Left lung (tissue), 10 donors: ENCODE results near the gene APOBEC3B. TPM values are rescaled to one million over a fixed set of nuclear protein-coding genes. Genes with fewer than 3 reads are reported as not detected.

Experiments used
- ATAC-seq: fragments of 200-7000 bp; cut with Tn5 transposase; one replicate; pipeline ENCODE4 v1.9.1; 2020; ENCODE audit warnings: moderate library complexity
- DNase-seq, 4 donors: peaks; one replicate each; pipeline ENCODE4 v3.0.0-alpha.2; 2013 to 2020
- H3K27ac ChIP-seq, 2 donors: fragments of 200-600 bp; sonication (generic) in 1 of 2; one replicate each; pipeline versions ENCODE4 v1.5.0 to v1.8.0; 2020 to 2021
- H3K27me3 ChIP-seq, 2 donors: fragments of 200-600 bp; sonication (generic) in 1 of 2; one replicate each; pipeline versions ENCODE4 v1.5.0 to v1.8.0; 2020 to 2021
- H3K36me3 ChIP-seq, 2 donors: fragments of 200-600 bp; sonication (generic) in 1 of 2; one replicate each; pipeline versions ENCODE4 v1.5.0 to v1.8.0; 2020 to 2021
- H3K4me1 ChIP-seq, 2 donors: fragments of 200-600 bp; one replicate each; pipeline ENCODE4 v1.8.0; 2021
- H3K4me3 ChIP-seq, 2 donors: fragments of 200-600 bp; sonication (generic) in 1 of 2; one replicate each; pipeline versions ENCODE4 v1.5.0 to v1.8.0; 2020 to 2021; ENCODE audit warnings: mild to moderate bottlenecking in 1 of 2
- H3K9me3 ChIP-seq, 2 donors: fragments of 200-600 bp; sonication (generic) in 1 of 2; one replicate each; pipeline versions ENCODE4 v1.5.0 to v1.8.0; 2020 to 2021
- intact Hi-C, 2 donors: fragments of 100-400 bp; cut with DNase I; formaldehyde crosslinking; loops; one replicate each; pipeline versions ENCODE4 v1.11.2 to v1.14.2; 2022
- polyA plus RNA-seq, 6 donors: library from polyadenylated mRNA; unstranded; fragments of 120-200 nt; gene quantifications; one replicate each; pipeline ENCODE4 v1.2.1, GENCODE V29; 2013; ENCODE audit not compliant: insufficient read length in 6 of 6
- total RNA-seq, 2 donors: library from RNA; stranded (reverse); fragmentation: NEBNext Ultra II Directional; extraction: Animal tissue kit (Norgen Biotek cat#: 25700); gene quantifications; one replicate each; pipeline ENCODE4 v1.2.1, GENCODE V29; 2021
- TF ChIP-seq, protein P1 (sequence below), 2 donors: fragments of 200-600 bp; sonication (generic) in 1 of 2; IDR thresholded peaks; one replicate each; pipeline versions ENCODE4 v1.5.0 to v1.8.0; 2021; ENCODE audit warnings: antibody characterized with exemption in 2 of 2
- donor health status: DM: no; HTN: yes; CAD: no.
- donor health status: DM: no; HTN: no; CAD: no.

Gene APOBEC3B
- total and polyA plus RNA-seq, 8 donors, result 1.9 to 9.8 (median 7.2) TPM

DNA sequence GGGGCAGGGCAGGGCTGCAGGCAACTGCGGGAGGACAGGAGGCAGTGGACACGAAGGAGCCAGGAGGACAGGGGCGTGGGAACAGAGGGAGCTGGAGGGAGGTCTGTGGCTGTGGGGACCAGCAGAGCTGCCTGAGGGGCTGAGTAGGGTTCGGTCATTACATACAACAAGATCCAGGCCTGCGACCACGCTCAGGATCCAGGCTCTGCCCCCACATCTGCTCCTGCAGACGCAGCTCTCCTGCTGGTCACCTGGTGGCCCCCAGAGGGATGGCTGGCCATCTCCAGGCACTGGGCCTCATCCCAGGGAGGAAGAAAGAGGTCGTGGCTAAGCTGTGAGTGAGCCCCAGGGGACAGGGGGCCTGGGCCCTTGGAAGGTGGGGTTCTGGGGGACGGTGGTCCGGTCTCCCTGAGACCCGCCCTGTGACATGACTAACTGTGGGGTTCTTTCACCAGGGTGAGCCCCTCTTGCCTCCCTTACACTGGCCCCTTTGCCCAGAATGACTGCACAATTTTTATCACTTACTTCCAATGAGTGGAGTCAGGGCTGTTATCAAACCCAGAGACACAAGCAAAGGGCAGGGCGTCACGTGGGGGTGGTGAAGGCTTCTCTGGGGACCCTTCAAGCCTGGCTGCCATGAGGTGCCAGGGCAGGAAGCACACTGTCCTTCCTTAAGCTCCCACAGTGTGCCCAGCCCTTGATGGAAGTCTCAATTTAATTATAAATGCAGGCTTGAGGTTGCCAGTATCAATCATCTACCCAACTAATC lies 31.4 kb upstream of the APOBEC3B start:
- no peaks in the 10 kb centered on the region for H3K27me3 ChIP-seq
- peak in 2 of 4 donors; percentile 18 to 63 for DNase-seq
- intact Hi-C loops, result no loop called here
- H3K9me3 ChIP-seq, result no peaks in the 10 kb centered on the region
- no peaks in the 10 kb centered on the region for H3K36me3 ChIP-seq
- no peak overlapping the region for H3K4me3 ChIP-seq
- peaks cover 3 to 43% of the 10 kb centered on the region in 2 donors for H3K4me1 ChIP-seq
- no peak for ATAC-seq
- TF ChIP-seq, protein P1, sequence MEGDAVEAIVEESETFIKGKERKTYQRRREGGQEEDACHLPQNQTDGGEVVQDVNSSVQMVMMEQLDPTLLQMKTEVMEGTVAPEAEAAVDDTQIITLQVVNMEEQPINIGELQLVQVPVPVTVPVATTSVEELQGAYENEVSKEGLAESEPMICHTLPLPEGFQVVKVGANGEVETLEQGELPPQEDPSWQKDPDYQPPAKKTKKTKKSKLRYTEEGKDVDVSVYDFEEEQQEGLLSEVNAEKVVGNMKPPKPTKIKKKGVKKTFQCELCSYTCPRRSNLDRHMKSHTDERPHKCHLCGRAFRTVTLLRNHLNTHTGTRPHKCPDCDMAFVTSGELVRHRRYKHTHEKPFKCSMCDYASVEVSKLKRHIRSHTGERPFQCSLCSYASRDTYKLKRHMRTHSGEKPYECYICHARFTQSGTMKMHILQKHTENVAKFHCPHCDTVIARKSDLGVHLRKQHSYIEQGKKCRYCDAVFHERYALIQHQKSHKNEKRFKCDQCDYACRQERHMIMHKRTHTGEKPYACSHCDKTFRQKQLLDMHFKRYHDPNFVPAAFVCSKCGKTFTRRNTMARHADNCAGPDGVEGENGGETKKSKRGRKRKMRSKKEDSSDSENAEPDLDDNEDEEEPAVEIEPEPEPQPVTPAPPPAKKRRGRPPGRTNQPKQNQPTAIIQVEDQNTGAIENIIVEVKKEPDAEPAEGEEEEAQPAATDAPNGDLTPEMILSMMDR (IDR thresholded peaks at IDR 0.05), result no peak
- H3K27ac ChIP-seq, result peak overlapping the region in 1 of 2 donors; percentile 94

DNA sequence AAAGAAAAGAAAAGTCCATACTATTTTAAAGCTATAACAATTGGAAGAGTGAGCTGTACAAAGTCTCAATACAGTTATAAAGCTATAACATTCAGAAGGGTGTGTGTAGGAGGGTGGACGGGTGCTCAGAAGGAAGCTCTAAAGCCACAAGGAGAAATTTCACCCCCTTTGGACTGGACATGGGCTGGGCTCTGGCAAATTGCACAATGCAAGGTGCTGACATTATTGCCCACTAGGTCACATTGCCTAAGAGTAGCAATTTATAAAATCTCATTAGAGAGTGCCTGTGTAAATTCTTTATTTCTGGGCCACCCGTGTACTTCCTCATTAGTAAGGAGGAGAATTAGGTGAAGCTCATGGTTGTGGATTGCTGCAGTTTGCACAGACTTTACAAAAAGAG lies 30.4 kb upstream of the APOBEC3B start:
- Histone ChIP-seq H3K27me3 (no peaks in the 10 kb centered on the region), H3K27ac (peak overlapping the region in 1 of 2 donors; percentile 94), H3K4me1 (peaks cover 3 to 44% of the 10 kb centered on the region in 2 donors), H3K36me3 (no peaks in the 10 kb centered on the region), H3K4me3 (peak overlapping the region in 1 of 2 donors; percentile 37), H3K9me3 (no peaks in the 10 kb centered on the region)
- TF ChIP-seq, protein P1 (IDR thresholded peaks at IDR 0.05), result no peak
- peak; percentile 37 for ATAC-seq
- intact Hi-C loops, result no loop called here
- DNase-seq, result peak in 1 of 4 donors; percentile 26

DNA sequence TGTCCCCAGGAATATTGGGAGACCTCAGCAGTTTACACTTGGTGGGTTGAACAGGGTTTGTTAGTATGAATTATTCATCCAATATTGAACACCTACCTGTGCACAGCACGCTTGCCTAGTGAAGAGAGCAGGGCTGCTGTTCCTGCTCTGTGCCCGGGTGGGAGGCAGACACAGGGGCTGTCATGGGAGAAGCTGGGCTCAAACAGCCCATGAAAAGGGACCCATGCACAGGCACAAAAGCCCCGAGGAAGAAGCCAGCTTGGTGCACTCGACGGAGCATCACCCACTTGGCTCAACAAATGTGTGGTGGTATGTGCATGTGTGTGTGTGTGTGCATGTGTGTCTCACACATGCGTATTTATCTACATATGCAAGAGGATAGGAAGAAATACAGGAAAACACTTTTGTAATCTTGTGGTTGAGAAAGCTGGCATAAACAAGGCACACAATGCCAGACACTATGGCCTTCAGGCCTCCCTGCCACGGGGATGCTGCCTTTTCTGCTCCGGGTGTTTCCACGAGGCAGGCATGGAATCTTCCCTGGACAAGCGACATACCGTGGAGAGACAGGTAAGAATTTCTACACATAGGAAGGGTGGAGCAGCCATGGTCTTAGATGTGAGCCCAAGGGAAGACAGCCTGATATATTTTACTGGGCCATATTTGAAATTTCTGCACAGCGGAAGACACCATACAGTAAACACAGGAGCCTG lies 29.7 kb upstream of the APOBEC3B start:
- Histone ChIP-seq H3K4me3 (peak overlapping the region in 1 of 2 donors; percentile 37), H3K4me1 (peaks cover 3 to 51% of the 10 kb centered on the region in 2 donors), H3K9me3 (no peaks in the 10 kb centered on the region), H3K36me3 (no peaks in the 10 kb centered on the region), H3K27ac (peak overlapping the region in 1 of 2 donors; percentile 94), H3K27me3 (no peaks in the 10 kb centered on the region)
- intact Hi-C loops, result no loop called here
- ATAC-seq (no peak), DNase-seq (peak in 1 of 4 donors; percentile 25)
- TF ChIP-seq, protein P1 (IDR thresholded peaks at IDR 0.05), result no peak

DNA sequence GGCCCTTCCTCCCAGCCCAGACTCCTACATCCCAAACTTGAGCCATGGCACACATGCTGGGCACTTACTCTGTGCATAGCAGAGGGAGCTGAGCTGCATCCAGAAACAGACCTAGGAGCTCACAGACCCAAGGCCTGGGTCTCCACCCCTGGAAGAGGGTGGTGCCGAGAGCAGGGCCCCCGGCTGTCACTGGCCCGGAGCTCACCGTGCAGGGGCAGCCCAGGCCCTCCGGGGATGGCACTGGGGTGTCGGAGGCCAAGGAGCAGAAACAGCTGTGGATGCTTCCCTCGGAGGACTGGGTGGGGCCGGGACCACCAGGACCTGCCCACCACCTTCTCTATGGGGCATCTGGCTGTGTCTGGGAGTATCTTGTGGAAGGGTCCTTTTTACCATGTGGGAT lies 29.1 kb upstream of the APOBEC3B start:
- TF ChIP-seq, protein P1 (IDR thresholded peaks at IDR 0.05), result no peak
- H3K4me1 ChIP-seq, result peaks cover 3 to 58% of the 10 kb centered on the region in 2 donors
- no peak for DNase-seq
- H3K9me3 ChIP-seq, result no peaks in the 10 kb centered on the region
- no peak for ATAC-seq
- no peaks in the 10 kb centered on the region for H3K36me3 ChIP-seq
- intact Hi-C loops, result no loop called here
- no peaks in the 10 kb centered on the region for H3K27me3 ChIP-seq
- H3K4me3 ChIP-seq, result peak overlapping the region in 1 of 2 donors; percentile 37
- peak overlapping the region in 1 of 2 donors; percentile 94 for H3K27ac ChIP-seq
